ENCODE measurements around the gene MDFI.

Gene MDFI

GRCh38 chr6:41593839-41594238 lies 44.4 kb upstream of the MDFI start:
- Histone ChIP-seq H3K36me3 (ENCODE audit: insufficient read depth, low read length) (no peaks in the 10 kb centered on the region), H3K9me2 (ENCODE audit: low read depth, low read length) (no peaks in the 10 kb centered on the region), H3K79me2 (ENCODE audit: insufficient read depth, low read length) (no peaks in the 10 kb centered on the region), H3K4me1 (ENCODE audit: insufficient read depth, low read length, severe bottlenecking) (no peaks in the 10 kb centered on the region), H3K9ac (ENCODE audit: low read length) (no peak overlapping the region), H3K27me3 (ENCODE audit: insufficient read depth, low read length) (no peaks in the 10 kb centered on the region), H3K9me3 (ENCODE audit: low read length) (no peaks in the 10 kb centered on the region), H3F3A (ENCODE audit: insufficient read depth, low read length) (no peaks in the 10 kb centered on the region), H3K27ac (ENCODE audit: low read depth, low read length, poor library complexity, severe bottlenecking) (no peak overlapping the region), H3K4me2 (ENCODE audit: low read length) (no peak overlapping the region), H4K20me1 (ENCODE audit: insufficient read depth, low read length) (no peaks in the 10 kb centered on the region), H3K4me3 (ENCODE audit: low read depth, low read length, poor library complexity, severe bottlenecking) (no peak overlapping the region), H2AFZ (ENCODE audit: low read length) (no peak overlapping the region)
- TF ChIP-seq, protein P1, sequence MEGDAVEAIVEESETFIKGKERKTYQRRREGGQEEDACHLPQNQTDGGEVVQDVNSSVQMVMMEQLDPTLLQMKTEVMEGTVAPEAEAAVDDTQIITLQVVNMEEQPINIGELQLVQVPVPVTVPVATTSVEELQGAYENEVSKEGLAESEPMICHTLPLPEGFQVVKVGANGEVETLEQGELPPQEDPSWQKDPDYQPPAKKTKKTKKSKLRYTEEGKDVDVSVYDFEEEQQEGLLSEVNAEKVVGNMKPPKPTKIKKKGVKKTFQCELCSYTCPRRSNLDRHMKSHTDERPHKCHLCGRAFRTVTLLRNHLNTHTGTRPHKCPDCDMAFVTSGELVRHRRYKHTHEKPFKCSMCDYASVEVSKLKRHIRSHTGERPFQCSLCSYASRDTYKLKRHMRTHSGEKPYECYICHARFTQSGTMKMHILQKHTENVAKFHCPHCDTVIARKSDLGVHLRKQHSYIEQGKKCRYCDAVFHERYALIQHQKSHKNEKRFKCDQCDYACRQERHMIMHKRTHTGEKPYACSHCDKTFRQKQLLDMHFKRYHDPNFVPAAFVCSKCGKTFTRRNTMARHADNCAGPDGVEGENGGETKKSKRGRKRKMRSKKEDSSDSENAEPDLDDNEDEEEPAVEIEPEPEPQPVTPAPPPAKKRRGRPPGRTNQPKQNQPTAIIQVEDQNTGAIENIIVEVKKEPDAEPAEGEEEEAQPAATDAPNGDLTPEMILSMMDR (IDR thresholded peaks at IDR 0.05; ENCODE audit: low read length) = no peak
- TF ChIP-seq EZH2 (IDR thresholded peaks at IDR 0.05; ENCODE audit: borderline replicate concordance, low read length) = no peak

- no peak overlapping the region for H2AFZ ChIP-seq (ENCODE audit: low read length)
- no peaks in the 10 kb centered on the region for H3K36me3 ChIP-seq (ENCODE audit: insufficient read depth, low read length)
- no peaks in the 10 kb centered on the region for H3K9me3 ChIP-seq (ENCODE audit: low read length)
- H3K9me2 ChIP-seq (ENCODE audit: low read depth, low read length) = no peaks in the 10 kb centered on the region
- H4K20me1 ChIP-seq (ENCODE audit: insufficient read depth, low read length) = no peaks in the 10 kb centered on the region
- H3K27ac ChIP-seq (ENCODE audit: low read depth, low read length, poor library complexity, severe bottlenecking) = no peak overlapping the region
- TF ChIP-seq, protein P1 (IDR thresholded peaks at IDR 0.05; ENCODE audit: low read length) = no peak
- TF ChIP-seq EZH2 (IDR thresholded peaks at IDR 0.05; ENCODE audit: borderline replicate concordance, low read length) = no peak
- no peaks in the 10 kb centered on the region for H3K4me1 ChIP-seq (ENCODE audit: insufficient read depth, low read length, severe bottlenecking)
- H3F3A ChIP-seq (ENCODE audit: insufficient read depth, low read length) = no peaks in the 10 kb centered on the region
- no peaks in the 10 kb centered on the region for H3K27me3 ChIP-seq (ENCODE audit: insufficient read depth, low read length)
- H3K4me2 ChIP-seq (ENCODE audit: low read length) = no peak overlapping the region
- H3K4me3 ChIP-seq (ENCODE audit: low read depth, low read length, poor library complexity, severe bottlenecking) = no peak overlapping the region
- no peaks in the 10 kb centered on the region for H3K79me2 ChIP-seq (ENCODE audit: insufficient read depth, low read length)
- no peak overlapping the region for H3K9ac ChIP-seq (ENCODE audit: low read length)
Measured at GRCh38 chr6:41594326-41594725, 43.9 kb upstream of the MDFI start.

DNA sequence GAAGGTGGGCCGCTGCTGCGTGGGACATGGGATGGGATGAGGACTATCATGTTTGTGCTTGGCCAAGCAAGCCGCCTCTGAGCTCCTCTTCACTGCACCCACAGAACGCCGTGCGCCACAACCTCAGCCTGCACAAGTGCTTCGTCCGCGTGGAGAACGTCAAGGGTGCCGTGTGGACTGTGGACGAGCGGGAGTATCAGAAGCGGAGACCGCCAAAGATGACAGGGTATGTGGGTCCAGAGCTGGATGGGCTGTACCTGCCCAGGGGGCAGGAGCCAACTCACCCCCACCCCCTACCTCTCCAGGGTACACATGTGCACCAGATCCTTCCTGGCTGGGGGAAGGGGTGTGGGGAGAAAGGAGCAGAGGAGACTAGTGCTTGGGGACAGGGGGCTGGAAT lies 43.5 kb upstream of the MDFI start:
- Histone ChIP-seq H3K9ac (ENCODE audit: low read length) (no peak overlapping the region), H3K9me3 (ENCODE audit: low read length) (no peaks in the 10 kb centered on the region), H3K27ac (ENCODE audit: low read depth, low read length, poor library complexity, severe bottlenecking) (no peak overlapping the region), H3K9me2 (ENCODE audit: low read depth, low read length) (no peaks in the 10 kb centered on the region), H3K4me3 (ENCODE audit: low read depth, low read length, poor library complexity, severe bottlenecking) (no peak overlapping the region), H3K27me3 (ENCODE audit: insufficient read depth, low read length) (no peaks in the 10 kb centered on the region), H4K20me1 (ENCODE audit: insufficient read depth, low read length) (no peaks in the 10 kb centered on the region), H3F3A (ENCODE audit: insufficient read depth, low read length) (no peaks in the 10 kb centered on the region), H2AFZ (ENCODE audit: low read length) (no peak overlapping the region), H3K36me3 (ENCODE audit: insufficient read depth, low read length) (no peaks in the 10 kb centered on the region), H3K4me1 (ENCODE audit: insufficient read depth, low read length, severe bottlenecking) (no peaks in the 10 kb centered on the region), H3K4me2 (ENCODE audit: low read length) (no peak overlapping the region), H3K79me2 (ENCODE audit: insufficient read depth, low read length) (no peaks in the 10 kb centered on the region)
- TF ChIP-seq, protein P1 (IDR thresholded peaks at IDR 0.05; ENCODE audit: low read length) = no peak
- no peak for TF ChIP-seq EZH2 (IDR thresholded peaks at IDR 0.05; ENCODE audit: borderline replicate concordance, low read length)

Measured in OCI-LY1 (cell line).